ENCODE measurements around the gene CELSR2. TPM values are rescaled to one million over a fixed set of nuclear protein-coding genes. Genes with fewer than 3 reads are reported as not detected.

Gene CELSR2
- total and polyA plus RNA-seq, 2 donors (not counting 1 experiment from before 2014, with no cell fraction given) = 0.57 to 2.7 TPM

- H3K4me1 ChIP-seq (ENCODE audit: control insufficient read depth in 2 of 2, insufficient read depth in 2 of 2, low read length in 2 of 2) = peaks cover 22 to 24% of the 10 kb centered on the region in 2 donors
- TF ChIP-seq CTCF (IDR thresholded peaks at IDR 0.05) (no peak), EZH2 (IDR thresholded peaks at IDR 0.05; ENCODE audit: borderline replicate concordance, insufficient read depth, low read depth, low read length, poor library complexity, severe bottlenecking) (no peak)
- H3K4me3 Mint-ChIP-seq = peak overlapping the region; percentile 100
- ChIA-PET CTCF (interaction anchor here (0.9 to 2.0 kb wide), 8 partner anchors 12 to 319 kb away, joined by 3 to 10 read pairs (median 5); a partner anchor contains a TSS), POLR2A (interaction anchor here (0.7 to 2.9 kb wide), 3 partner anchors 113 to 350 kb away, joined by 3 to 17 read pairs (median 5); no protein-coding TSS in a partner anchor)
- peak overlapping the region; percentile 87 for H3K9ac ChIP-seq (ENCODE audit: low read length)
- 12% methylated on average over 7 of the region's 10 CpGs for WGBS (ENCODE audit: insufficient coverage)
- H3K27ac ChIP-seq (ENCODE audit: low read length in 2 of 2) = peak overlapping the region; percentile 29 to 30
- DNase-seq (no peak), ATAC-seq (ENCODE audit: low read depth) (no peak)
- peak overlapping the region; percentile 59 to 97 (median 92) for H3K4me3 ChIP-seq (ENCODE audit: control extremely low read depth in 1 of 5, extremely low read depth in 1 of 5, insufficient read depth in 1 of 5, low read depth in 2 of 5, low read length in 4 of 5)
- H3K27me3 Mint-ChIP-seq = peaks cover 3% of the 10 kb centered on the region
- peak overlapping the region; percentile 97 for H2AFZ ChIP-seq (ENCODE audit: insufficient read depth, low read depth, low read length, poor library complexity, severe bottlenecking)
- peak overlapping the region; percentile 98 for H3K27ac Mint-ChIP-seq
- peaks cover 30% of the 10 kb centered on the region for H4K20me1 ChIP-seq (ENCODE audit: control insufficient read depth, insufficient read depth, low read length, poor library complexity, severe bottlenecking)
- peaks cover 3% of the 10 kb centered on the region in 2 experiments for H3K36me3 ChIP-seq (replicated peaks in 1 of 2; ENCODE audit: control extremely low read depth in 1 of 2, control insufficient read depth in 1 of 2, extremely low read depth in 1 of 2, insufficient read depth in 2 of 2, low read length in 1 of 2)
- no peaks in the 10 kb centered on the region for H3K9me3 Mint-ChIP-seq (ENCODE audit: insufficient read depth)
- peaks cover 44% of the 10 kb centered on the region for H3K79me2 ChIP-seq (ENCODE audit: control insufficient read depth, insufficient read depth, low read length)
- intact Hi-C loops (cut with micrococcal nuclease) = loop anchor here (1.0 to 5.0 kb wide), 8 partner anchors 20 to 467 kb away; partner anchors contain the start of genes CLCC1, GPSM2, PSMA5 and STXBP3
- peaks cover 33% of the 10 kb centered on the region for H3K4me1 Mint-ChIP-seq
- H3K4me2 ChIP-seq (replicated peaks; ENCODE audit: low read depth, low read length, poor library complexity, severe bottlenecking) = peak overlapping the region; percentile 75
- H3K27me3 ChIP-seq (replicated peaks in 1 of 4; ENCODE audit: control extremely low read depth in 1 of 4, control insufficient read depth in 3 of 4, insufficient read depth in 4 of 4, low read length in 3 of 4) = no peaks in the 10 kb centered on the region
- H3K9me3 ChIP-seq (ENCODE audit: control extremely low read depth in 1 of 3, control insufficient read depth in 2 of 3, insufficient read depth in 1 of 3, low read length in 2 of 3) = no peaks in the 10 kb centered on the region
Measured at GRCh38 chr1:109213345-109213823, 36.0 kb upstream of the CELSR2 start.

Measured in B cell (primary cell).